Fibroblast of pulmonary artery (primary cell): ENCODE results near the gene LPGAT1.

Experiments used
- DNase-seq: peaks from one replicate; pipeline ENCODE4 v3.0.0-alpha.2; 2010; ENCODE audit warnings: low read depth
- H3K4me3 ChIP-seq: replicated peaks from 2 replicates; pipeline ENCODE4 v1.5.1; 2011; ENCODE audit warnings: low read depth, mild to moderate bottlenecking, control low read depth, low read length, moderate library complexity
- CTCF ChIP-seq: IDR thresholded peaks from 2 replicates; pipeline ENCODE4 v1.5.1; 2011; ENCODE audit warnings: mild to moderate bottlenecking, control low read depth, low read length, inconsistent platforms; ENCODE audit errors: missing control alignments

Gene LPGAT1

DNA sequence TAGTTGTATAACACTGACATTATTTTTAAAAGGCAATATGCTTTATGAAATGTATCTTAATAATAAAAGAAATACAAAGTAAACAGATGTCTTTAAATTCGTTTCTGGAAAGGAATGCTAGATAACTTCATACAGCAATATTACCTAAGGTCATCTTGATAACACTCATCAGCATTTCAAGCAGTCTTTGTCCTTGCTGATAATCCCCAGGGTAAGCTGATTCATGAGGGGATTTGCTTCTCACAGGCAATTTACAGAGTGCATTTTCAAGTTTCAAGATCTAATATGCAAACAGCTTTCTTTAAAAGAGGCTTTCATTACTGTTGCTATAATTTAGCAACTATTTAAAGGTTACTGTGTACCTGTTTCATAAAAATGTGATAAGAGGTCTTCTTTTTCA is 80.0 kb downstream of the LPGAT1 start:
- DNase-seq = no peak
- H3K4me3 ChIP-seq = no peak overlapping the region
- TF ChIP-seq CTCF = no peak

DNA sequence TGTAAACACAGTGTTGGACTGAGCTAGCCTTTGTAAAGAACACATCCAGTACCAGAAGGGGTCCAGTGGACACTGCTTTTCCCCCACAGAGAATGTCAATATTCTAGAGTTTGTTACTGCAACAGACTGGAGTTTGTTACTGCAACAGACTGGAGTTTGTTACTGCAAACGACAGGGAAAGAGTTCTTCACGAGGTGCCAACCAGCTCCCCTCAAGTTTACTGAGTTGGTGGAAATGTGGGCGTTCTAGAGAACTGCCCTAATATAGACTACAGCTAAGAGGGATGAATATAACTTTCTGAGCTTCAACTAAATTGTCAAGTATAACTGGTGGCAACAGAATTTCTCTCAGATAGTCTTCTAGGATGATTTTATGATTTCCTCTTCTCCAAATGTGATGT is 81.3 kb downstream of the LPGAT1 start:
- H3K4me3 ChIP-seq = no peak overlapping the region
- no peak for DNase-seq
- no peak for TF ChIP-seq CTCF

DNA sequence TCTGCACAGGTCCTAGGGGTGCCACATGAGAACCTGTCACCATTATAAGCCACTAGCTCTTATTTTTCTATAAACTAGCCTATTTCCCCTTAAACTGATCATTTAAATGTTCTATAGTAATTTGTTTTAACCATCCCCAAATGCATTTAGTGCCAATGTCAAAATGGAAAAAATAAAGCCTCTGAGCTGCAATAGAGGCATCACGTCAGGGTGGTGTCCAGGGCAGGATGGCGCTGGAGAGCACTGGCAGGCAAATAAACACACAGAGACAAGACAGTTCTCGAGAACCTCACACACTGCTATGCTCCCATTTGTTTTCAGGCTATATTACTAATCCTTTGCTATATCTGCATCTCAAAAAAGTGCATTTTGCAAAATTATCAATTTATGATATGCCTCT is 81.8 kb downstream of the LPGAT1 start:
- H3K4me3 ChIP-seq = no peak overlapping the region
- TF ChIP-seq CTCF = no peak
- DNase-seq = no peak

DNA sequence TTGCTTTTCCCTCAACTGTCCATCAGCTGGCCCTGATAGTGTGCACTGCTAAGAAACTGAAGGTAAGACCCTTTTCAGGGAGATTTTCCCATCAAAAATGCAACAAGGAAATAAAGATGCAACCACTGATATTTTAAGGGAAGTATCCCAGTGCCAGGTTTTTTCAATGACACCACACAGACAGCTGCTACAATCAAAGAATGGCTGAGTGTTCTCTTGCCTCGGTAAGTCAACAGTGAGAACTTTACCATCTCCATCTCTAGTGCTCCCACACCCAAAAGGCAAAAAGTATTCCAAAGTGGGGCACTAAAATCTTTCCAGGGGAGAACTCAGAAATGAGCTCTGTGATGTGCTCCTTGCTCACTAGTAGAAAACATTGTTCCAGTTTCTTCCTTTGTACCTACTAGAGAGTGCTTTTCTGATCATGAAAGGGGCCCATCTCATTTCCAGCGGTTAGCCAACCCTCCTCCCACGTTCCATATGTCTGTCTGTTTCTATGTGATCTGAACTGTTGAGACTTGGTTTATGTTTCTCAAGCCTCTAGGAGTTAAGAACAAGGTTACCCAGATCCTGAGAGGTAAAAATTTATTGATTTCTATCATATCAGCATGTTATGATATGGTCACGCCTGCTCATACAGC is 87.6 kb downstream of the LPGAT1 start:
- no peak for TF ChIP-seq CTCF
- no peak for DNase-seq
- H3K4me3 ChIP-seq = no peak overlapping the region

- no peak for DNase-seq
These were observed 88.3 kb downstream of the LPGAT1 start for GRCh38 chr1:211742272-211742671.

DNA sequence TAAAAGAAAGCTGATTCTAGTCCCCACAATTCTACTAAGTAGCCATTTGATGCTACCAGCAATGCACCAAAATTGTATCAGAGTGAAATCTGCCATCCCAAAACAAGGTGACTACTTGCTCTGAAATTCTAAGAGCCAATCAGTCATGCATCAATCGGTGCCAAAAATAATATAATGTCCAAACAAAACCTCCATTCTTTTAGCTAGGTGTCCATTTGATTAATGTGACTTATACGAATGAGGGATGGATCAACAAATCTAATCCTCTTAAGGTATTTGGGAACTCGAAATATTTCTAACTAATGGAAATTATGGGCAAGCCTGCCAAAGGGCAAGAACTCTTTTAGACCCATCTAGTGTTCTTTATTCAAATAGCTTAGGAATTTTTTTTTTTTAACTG is 88.8 kb downstream of the LPGAT1 start:
- DNase-seq = no peak
- TF ChIP-seq CTCF = no peak
- H3K4me3 ChIP-seq = no peak overlapping the region

More at GRCh38 chr1:211742272-211742671, 88.3 kb downstream of the LPGAT1 start:
- TF ChIP-seq CTCF = no peak
- H3K4me3 ChIP-seq = no peak overlapping the region

DNA sequence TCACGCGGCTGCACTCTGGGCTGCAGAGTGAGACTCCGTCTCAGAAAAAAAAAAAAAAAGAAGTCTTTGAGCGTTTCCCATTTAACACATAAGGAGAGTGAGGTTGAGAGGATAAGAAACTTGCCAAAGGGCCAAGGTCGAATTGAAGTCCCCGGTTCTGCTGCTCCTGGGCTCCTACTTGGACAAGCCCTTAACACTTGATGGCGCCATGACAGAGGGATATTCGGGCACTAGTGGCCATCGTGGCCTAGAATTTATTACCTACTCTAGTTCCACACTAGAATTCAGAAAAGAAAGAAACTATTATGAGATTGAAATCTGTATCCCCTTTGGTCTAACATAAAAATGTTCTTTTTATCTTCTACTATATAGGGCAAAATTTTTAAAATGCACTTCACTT is 89.4 kb downstream of the LPGAT1 start:
- TF ChIP-seq CTCF = no peak
- H3K4me3 ChIP-seq = no peak overlapping the region
- DNase-seq = no peak
